Activated T-cell treated with anti-CD3 and anti-CD28 coated beads for 4 hours (primary cell): ENCODE measurements around the gene KLHL5.
"Not testable (repeated sequence)": the region's sequence is repeated elsewhere in the genome, so short reads cannot be mapped to it uniquely, and the experiment has no call there.

Experiments used
- DNase-seq: peaks from one replicate; pipeline ENCODE4 v3.0.0-alpha.2; 2020

The KLHL5 gene

GRCh38 chr4:39106011-39106410 lies 44.0 kb downstream of the KLHL5 start:
- DNase-seq, result no peak

GRCh38 chr4:39114436-39114835 lies 52.4 kb downstream of the KLHL5 start:
- no peak for DNase-seq

GRCh38 chr4:39118034-39118658 lies 56.1 kb downstream of the KLHL5 start:
- DNase-seq, result no peak

GRCh38 chr4:39120418-39120817 lies 58.4 kb downstream of the KLHL5 start:
- no peak for DNase-seq

GRCh38 chr4:39124885-39125599 lies 63.0 kb downstream of the KLHL5 start:
- no peak for DNase-seq

GRCh38 chr4:39125600-39125985 lies 63.6 kb downstream of the KLHL5 start:
- no peak for DNase-seq

GRCh38 chr4:39126256-39127095 lies 64.4 kb downstream of the KLHL5 start:
- DNase-seq, result no peak

GRCh38 chr4:39133623-39134022 lies 71.6 kb downstream of the KLHL5 start:
- no peak for DNase-seq

GRCh38 chr4:39134683-39135306 lies 72.8 kb downstream of the KLHL5 start:
- no peak for DNase-seq

- DNase-seq, result not testable (repeated sequence)
Observed at GRCh38 chr4:39138227-39138626, 76.2 kb downstream of the KLHL5 start.

GRCh38 chr4:39146211-39146610 lies 84.2 kb downstream of the KLHL5 start:
- no peak for DNase-seq

- no peak for DNase-seq
Observed at GRCh38 chr4:39154009-39154408, 92.0 kb downstream of the KLHL5 start.

- no peak for DNase-seq
Observed at GRCh38 chr4:39157520-39157919, 95.5 kb downstream of the KLHL5 start.

- no peak for DNase-seq
Observed at GRCh38 chr4:39166177-39166576, 104.1 kb downstream of the KLHL5 start.

- DNase-seq, result no peak
Observed at GRCh38 chr4:39166669-39167068, 104.6 kb downstream of the KLHL5 start.

GRCh38 chr4:39169426-39169825 lies 107.4 kb downstream of the KLHL5 start:
- DNase-seq, result no peak

GRCh38 chr4:39170301-39170700 lies 108.3 kb downstream of the KLHL5 start:
- no peak for DNase-seq
